Endodermal cell (in vitro differentiated cells): ENCODE data around the gene STPG1. TPM values are rescaled to one million over a fixed set of nuclear protein-coding genes. Genes with fewer than 3 reads are reported as not detected.

Source experiments
- DNase-seq: peaks from one replicate; pipeline ENCODE4 v3.0.0-alpha.2; 2017
- H3K27ac ChIP-seq: 2 replicates; pipeline ENCODE4 v1.5.1; 2013; ENCODE audit warnings: mild to moderate bottlenecking, low read depth, low read length, moderate library complexity
- H3K27me3 ChIP-seq: 2 replicates; pipeline ENCODE4 v1.6.1; 2013; ENCODE audit warnings: mild to moderate bottlenecking, low read length, moderate library complexity; ENCODE audit not compliant: insufficient read depth, control insufficient read depth, poor library complexity, severe bottlenecking
- H3K36me3 ChIP-seq: 2 replicates; pipeline ENCODE4 v1.7.0; 2013; ENCODE audit warnings: mild to moderate bottlenecking, low read length, moderate library complexity; ENCODE audit not compliant: control insufficient read depth, insufficient read depth
- H3K4me1 ChIP-seq: one replicate; pipeline ENCODE4 v1.7.0; 2013; ENCODE audit warnings: low read length; ENCODE audit not compliant: control insufficient read depth, insufficient read depth
- H3K4me3 ChIP-seq: 2 replicates; pipeline ENCODE4 v1.5.1; 2013; ENCODE audit warnings: mild to moderate bottlenecking, low read length, moderate library complexity
- H3K9ac ChIP-seq: 2 replicates; pipeline ENCODE4 v1.6.1; 2013; ENCODE audit warnings: mild to moderate bottlenecking, low read length, moderate library complexity; ENCODE audit not compliant: poor library complexity, severe bottlenecking; ENCODE audit errors: extremely low read depth
- H3K9me3 ChIP-seq: 2 replicates; pipeline ENCODE4 v1.6.1; 2013; ENCODE audit warnings: mild to moderate bottlenecking, low read length, moderate library complexity; ENCODE audit not compliant: control insufficient read depth
- H3K27ac Mint-ChIP-seq: 2 replicates; pipeline ENCODE4 v1.8.0; 2020; ENCODE audit warnings: mixed read lengths
- H3K27me3 Mint-ChIP-seq: 2 replicates; pipeline ENCODE4 v1.8.0; 2021; ENCODE audit warnings: mild to moderate bottlenecking, mixed read lengths; ENCODE audit not compliant: insufficient read depth
- H3K36me3 Mint-ChIP-seq: 2 replicates; pipeline ENCODE4 v1.8.0; 2020; ENCODE audit warnings: low read depth, mixed read lengths
- H3K4me1 Mint-ChIP-seq: 2 replicates; pipeline ENCODE4 v1.8.0; 2020; ENCODE audit warnings: mixed read lengths
- H3K4me3 Mint-ChIP-seq: 2 replicates; pipeline ENCODE4 v1.8.0; 2020; ENCODE audit warnings: mild to moderate bottlenecking, moderate library complexity, mixed read lengths
- H3K9me3 Mint-ChIP-seq: 2 replicates; pipeline ENCODE4 v1.8.0; 2020; ENCODE audit warnings: mild to moderate bottlenecking, mixed read lengths
- WGBS, 2 experiments: methylation state at CpG; one replicate each; pipeline versions ENCODE4 v1.1.5 to v1.1.7; 2013; ENCODE audit warnings: missing lambda C conversion rate in 2 of 2, mixed read lengths in 1 of 2; ENCODE audit not compliant: insufficient coverage in 1 of 2, insufficient read length in 1 of 2; 5-methylcytosine and 5-hydroxymethylcytosine counted together
- total RNA-seq, 2 donors: library from RNA; stranded (reverse); fragmentation: NEBNext Ultra II Directional in 1 of 2; extraction: Animal tissue kit (Norgen Biotek cat#: 25700) in 1 of 2; gene quantifications; 2 replicates in 1 of 2; 3 replicates in 1 of 2; pipeline ENCODE4 v1.2.1, GENCODE V29; 2021
- TF ChIP-seq, protein P1 (sequence below): fragments of 200-600 bp; sonication (generic); conservative IDR thresholded peaks from 2 replicates; pipeline ENCODE4 v1.5.0; 2021; ENCODE audit warnings: antibody characterized with exemption, mild to moderate bottlenecking

Gene STPG1
- total RNA-seq, 2 donors from 2014 or later: 16.6 to 16.9 TPM

- TF ChIP-seq, protein P1, sequence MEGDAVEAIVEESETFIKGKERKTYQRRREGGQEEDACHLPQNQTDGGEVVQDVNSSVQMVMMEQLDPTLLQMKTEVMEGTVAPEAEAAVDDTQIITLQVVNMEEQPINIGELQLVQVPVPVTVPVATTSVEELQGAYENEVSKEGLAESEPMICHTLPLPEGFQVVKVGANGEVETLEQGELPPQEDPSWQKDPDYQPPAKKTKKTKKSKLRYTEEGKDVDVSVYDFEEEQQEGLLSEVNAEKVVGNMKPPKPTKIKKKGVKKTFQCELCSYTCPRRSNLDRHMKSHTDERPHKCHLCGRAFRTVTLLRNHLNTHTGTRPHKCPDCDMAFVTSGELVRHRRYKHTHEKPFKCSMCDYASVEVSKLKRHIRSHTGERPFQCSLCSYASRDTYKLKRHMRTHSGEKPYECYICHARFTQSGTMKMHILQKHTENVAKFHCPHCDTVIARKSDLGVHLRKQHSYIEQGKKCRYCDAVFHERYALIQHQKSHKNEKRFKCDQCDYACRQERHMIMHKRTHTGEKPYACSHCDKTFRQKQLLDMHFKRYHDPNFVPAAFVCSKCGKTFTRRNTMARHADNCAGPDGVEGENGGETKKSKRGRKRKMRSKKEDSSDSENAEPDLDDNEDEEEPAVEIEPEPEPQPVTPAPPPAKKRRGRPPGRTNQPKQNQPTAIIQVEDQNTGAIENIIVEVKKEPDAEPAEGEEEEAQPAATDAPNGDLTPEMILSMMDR: no peak
- Histone ChIP-seq H3K9ac (no peak overlapping the region), H3K27me3 (no peaks in the 10 kb centered on the region), H3K4me1 (no peaks in the 10 kb centered on the region), H3K4me3 (no peak overlapping the region), H3K27ac (no peak overlapping the region), H3K9me3 (no peaks in the 10 kb centered on the region), H3K36me3 (no peaks in the 10 kb centered on the region)
- WGBS, 2 experiments: 90 to 91% methylated on average over 4 to 7 of the region's 7 CpGs
- no peaks in the 10 kb centered on the region for H3K9me3 Mint-ChIP-seq
- H3K4me1 Mint-ChIP-seq: no peaks in the 10 kb centered on the region
- no peak overlapping the region for H3K27ac Mint-ChIP-seq
- H3K4me3 Mint-ChIP-seq: no peak overlapping the region
- peaks cover 14% of the 10 kb centered on the region for H3K36me3 Mint-ChIP-seq
- DNase-seq: no peak
- H3K27me3 Mint-ChIP-seq: no peaks in the 10 kb centered on the region
Measured at GRCh38 chr1:24357038-24357437, 56.5 kb downstream of the STPG1 start.

GRCh38 chr1:24355466-24355865 lies 58.1 kb downstream of the STPG1 start:
- Histone ChIP-seq H3K27ac (no peak overlapping the region), H3K4me1 (no peaks in the 10 kb centered on the region), H3K9ac (no peak overlapping the region), H3K36me3 (no peaks in the 10 kb centered on the region), H3K27me3 (no peaks in the 10 kb centered on the region), H3K4me3 (no peak overlapping the region), H3K9me3 (no peaks in the 10 kb centered on the region)
- TF ChIP-seq, protein P1: no peak
- DNase-seq: no peak
- no peak overlapping the region for H3K27ac Mint-ChIP-seq
- peaks cover 14% of the 10 kb centered on the region for H3K36me3 Mint-ChIP-seq
- no peak overlapping the region for H3K4me3 Mint-ChIP-seq
- no peaks in the 10 kb centered on the region for H3K4me1 Mint-ChIP-seq
- no peaks in the 10 kb centered on the region for H3K9me3 Mint-ChIP-seq
- 94 to 100% methylated on average over 2 to 3 of the region's 3 CpGs for WGBS, 2 experiments
- H3K27me3 Mint-ChIP-seq: no peaks in the 10 kb centered on the region

DNA sequence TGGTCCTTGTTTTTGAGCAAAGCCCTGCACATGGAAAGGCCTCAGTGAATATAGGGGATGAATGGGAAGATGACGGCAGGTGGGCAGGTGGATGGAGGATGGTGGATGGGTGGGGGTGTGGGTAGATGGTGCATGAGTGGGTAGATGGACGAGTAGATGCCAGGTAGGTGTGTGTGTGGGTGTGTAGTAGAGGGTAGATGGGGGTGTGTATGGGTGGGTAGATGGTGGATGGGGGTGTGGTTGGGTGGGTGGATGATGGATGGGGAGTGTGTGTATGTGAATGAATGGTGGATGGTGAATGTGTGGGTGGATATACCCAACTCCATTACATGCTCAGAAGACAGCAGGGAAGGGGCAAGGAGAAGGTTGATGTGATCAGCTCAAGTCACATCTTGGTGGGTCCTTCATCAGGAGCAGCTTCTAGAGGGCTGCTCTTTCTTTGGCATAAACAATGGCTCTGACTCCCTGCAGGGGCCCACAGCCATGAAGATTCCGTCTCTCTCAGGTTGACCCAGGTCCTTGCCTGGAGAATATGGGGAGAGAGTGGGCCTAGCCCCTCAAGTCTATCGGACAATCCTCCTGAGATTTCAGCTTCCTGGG lies 60.2 kb downstream of the STPG1 start:
- Histone ChIP-seq H3K4me3 (no peak overlapping the region), H3K4me1 (no peaks in the 10 kb centered on the region), H3K36me3 (no peaks in the 10 kb centered on the region), H3K9ac (no peak overlapping the region), H3K9me3 (no peaks in the 10 kb centered on the region), H3K27ac (no peak overlapping the region), H3K27me3 (no peaks in the 10 kb centered on the region)
- Mint-ChIP-seq H3K36me3 (peaks cover 10% of the 10 kb centered on the region), H3K9me3 (no peaks in the 10 kb centered on the region), H3K27ac (no peak overlapping the region), H3K4me1 (peaks cover 4% of the 10 kb centered on the region), H3K27me3 (no peaks in the 10 kb centered on the region), H3K4me3 (no peak overlapping the region)
- no peak for DNase-seq
- 80 to 89% methylated on average over 4 of the region's 4 CpGs for WGBS, 2 experiments
- TF ChIP-seq, protein P1: no peak
